H1 (cell line): Measurements from ENCODE around the gene TMC6. TPM values are rescaled to one million over a fixed set of nuclear protein-coding genes. Genes with fewer than 3 reads are reported as not detected.

Experiments used
- CTCF ChIA-PET: fragments of 300-600 bp; sonication (Branson Sonifier 250); formaldehyde crosslinking; loops from one replicate; lab custom pipeline; 2021; ENCODE audit not compliant: partially characterized antibody; lab: Charles Lee
- POLR2A ChIA-PET: fragments of 300-600 bp; sonication (Branson Sonifier 250); formaldehyde crosslinking; loops from one replicate; lab custom pipeline; 2021; ENCODE audit warnings: inconsistent platforms; ENCODE audit not compliant: partially characterized antibody; lab: Charles Lee
- DNase-seq, 2 experiments: peaks; one replicate each; pipeline versions ENCODE4 v3.0.0 to v3.0.0-alpha.2; 2010 to 2022; ENCODE audit warnings: low spot score in 2 of 2, low read depth in 1 of 2, mixed read lengths in 1 of 2
- FAIRE-seq: peaks from 2 replicates; lab custom pipeline; 2011; peaks lifted over from hg19 to GRCh38; lab: Jason Lieb, UNC
- H2AFZ ChIP-seq: 2 replicates; pipeline ENCODE4 v1.8.1; 2012; ENCODE audit warnings: low read length, inconsistent platforms
- H2AK5ac ChIP-seq: 2 replicates; pipeline ENCODE4 v1.6.1; 2013; ENCODE audit warnings: low read depth, low read length
- H2BK120ac ChIP-seq: replicated peaks from 2 replicates; pipeline ENCODE3; 2013; ENCODE audit warnings: low read depth, low read length, inconsistent platforms
- H2BK12ac ChIP-seq: 2 replicates; pipeline ENCODE4 v1.6.1; 2013; ENCODE audit warnings: low read depth, low read length
- H2BK15ac ChIP-seq: 2 replicates; pipeline ENCODE4 v1.6.1; 2013; ENCODE audit warnings: low read length
- H2BK20ac ChIP-seq: 2 replicates; pipeline ENCODE4 v1.6.1; 2013; ENCODE audit warnings: low read length
- H2BK5ac ChIP-seq: 2 replicates; pipeline ENCODE4 v1.6.1; 2013; ENCODE audit warnings: low read depth, low read length
- H3K14ac ChIP-seq: 2 replicates; pipeline ENCODE4 v1.6.1; 2013; ENCODE audit warnings: inconsistent platforms; ENCODE audit not compliant: insufficient read length
- H3K18ac ChIP-seq: 2 replicates; pipeline ENCODE4 v1.6.1; 2013; ENCODE audit warnings: low read length; ENCODE audit errors: extremely low read depth
- H3K23ac ChIP-seq: 2 replicates; pipeline ENCODE4 v1.6.1; 2013; ENCODE audit warnings: inconsistent platforms; ENCODE audit not compliant: insufficient read length
- H3K23me2 ChIP-seq: 2 replicates; pipeline ENCODE4 v1.6.1; 2013; ENCODE audit warnings: low read depth, low read length
- H3K27ac ChIP-seq: 2 replicates; pipeline ENCODE4 v1.6.1; 2011; ENCODE audit warnings: low read depth, low read length, inconsistent platforms
- H3K27me3 ChIP-seq, 4 experiments: replicated peaks in 1 of 4; 1 replicate in 1 of 4; 2 replicates in 3 of 4; pipeline versions ENCODE4 v1.6.1 to v1.8.1; 2011 to 2013; ENCODE audit warnings: low read length in 3 of 4, mild to moderate bottlenecking in 3 of 4, inconsistent platforms in 2 of 4, mixed read lengths in 2 of 4, moderate library complexity in 1 of 4; ENCODE audit not compliant: control insufficient read depth in 3 of 4, insufficient read depth in 3 of 4; ENCODE audit errors: extremely low read depth in 1 of 4
- H3K36me3 ChIP-seq, 4 experiments: 2 replicates each; pipeline versions ENCODE4 v1.6.1 to v1.8.1; 2011 to 2013; ENCODE audit warnings: mild to moderate bottlenecking in 4 of 4, low read length in 3 of 4, moderate library complexity in 2 of 4, control low read depth in 1 of 4, inconsistent platforms in 1 of 4; ENCODE audit not compliant: insufficient read depth in 4 of 4, control insufficient read depth in 2 of 4
- H3K4ac ChIP-seq: replicated peaks from 2 replicates; pipeline ENCODE3; 2013; ENCODE audit warnings: low read length, low read depth, mixed read lengths, inconsistent platforms; ENCODE audit not compliant: insufficient read length
- H3K4me1 ChIP-seq, 4 experiments: replicated peaks in 1 of 4; 1 replicate in 1 of 4; 2 replicates in 3 of 4; pipeline versions ENCODE4 v1.6.1 to v1.8.1; 2011 to 2013; ENCODE audit warnings: low read length in 3 of 4, inconsistent platforms in 2 of 4, mixed read lengths in 1 of 4; ENCODE audit not compliant: insufficient read depth in 4 of 4, control insufficient read depth in 3 of 4
- H3K4me2 ChIP-seq, 2 experiments: 2 replicates each; pipeline versions ENCODE4 v1.6.1 to v1.8.1; 2011 to 2013; ENCODE audit warnings: low read depth in 2 of 2, low read length in 2 of 2, control low read depth in 1 of 2, inconsistent platforms in 1 of 2, mild to moderate bottlenecking in 1 of 2; ENCODE audit not compliant: insufficient read depth in 1 of 2
- H3K4me3 ChIP-seq, 4 experiments: fragments of 200-600, 300-600 bp in 1 of 4; sonication (generic), shearing (Covaris generic), sonication (Bioruptor Twin) in 1 of 4; 2 replicates each; pipeline versions ENCODE4 v1.5.1 to v1.8.1; 2011 to 2016; ENCODE audit warnings: low read length in 4 of 4, low read depth in 3 of 4, control low read depth in 2 of 4, inconsistent platforms in 2 of 4, mild to moderate bottlenecking in 2 of 4, mixed read lengths in 1 of 4, moderate library complexity in 1 of 4; ENCODE audit not compliant: insufficient read depth in 2 of 4; ENCODE audit errors: extremely low read depth in 1 of 4
- H3K56ac ChIP-seq: replicated peaks from 2 replicates; pipeline ENCODE3; 2013; ENCODE audit warnings: low read depth, mild to moderate bottlenecking, mixed read lengths, low read length, inconsistent platforms; ENCODE audit not compliant: insufficient read length
- H3K79me1 ChIP-seq: 2 replicates; pipeline ENCODE4 v1.6.1; 2013; ENCODE audit warnings: low read depth, low read length, control low read depth
- H3K79me2 ChIP-seq, 2 experiments: 2 replicates each; pipeline versions ENCODE4 v1.6.1 to v1.8.1; 2012 to 2013; ENCODE audit warnings: low read length in 2 of 2, mild to moderate bottlenecking in 2 of 2, inconsistent platforms in 1 of 2; ENCODE audit not compliant: insufficient read depth in 2 of 2, control insufficient read depth in 1 of 2
- H3K9ac ChIP-seq, 4 experiments: replicated peaks in 1 of 4; 1 replicate in 1 of 4; 2 replicates in 3 of 4; pipeline versions ENCODE4 v1.6.1 to v1.8.1; 2011 to 2013; ENCODE audit warnings: low read depth in 3 of 4, low read length in 3 of 4, control low read depth in 2 of 4, mild to moderate bottlenecking in 2 of 4, moderate library complexity in 2 of 4, inconsistent platforms in 1 of 4; ENCODE audit errors: extremely low read depth in 1 of 4
- H3K9me3 ChIP-seq, 2 experiments: 2 replicates each; pipeline versions ENCODE4 v1.6.1 to v1.8.1; 2012 to 2013; ENCODE audit warnings: mild to moderate bottlenecking in 2 of 2, moderate library complexity in 2 of 2, control low read depth in 1 of 2, inconsistent platforms in 1 of 2, low read depth in 1 of 2, low read length in 1 of 2, mixed read lengths in 1 of 2; ENCODE audit not compliant: insufficient read depth in 2 of 2
- H4K20me1 ChIP-seq, 2 experiments: replicated peaks in 1 of 2; 2 replicates each; pipeline versions ENCODE3 to v1.8.1; 2011 to 2013; ENCODE audit warnings: inconsistent platforms in 2 of 2, low read length in 2 of 2, mild to moderate bottlenecking in 1 of 2; ENCODE audit not compliant: insufficient read depth in 2 of 2, control insufficient read depth in 1 of 2
- H4K5ac ChIP-seq: 2 replicates; pipeline ENCODE4 v1.6.1; 2013; ENCODE audit warnings: low read length, low read depth, mixed read lengths, inconsistent platforms; ENCODE audit not compliant: insufficient read length
- H4K8ac ChIP-seq: 2 replicates; pipeline ENCODE4 v1.8.0; 2013; ENCODE audit warnings: mild to moderate bottlenecking, moderate library complexity, low read length, inconsistent platforms; ENCODE audit not compliant: insufficient read depth; ENCODE audit errors: extremely low read depth
- H4K91ac ChIP-seq: replicated peaks from 2 replicates; pipeline ENCODE3; 2013; ENCODE audit warnings: low read length, mixed read lengths, inconsistent platforms; ENCODE audit not compliant: insufficient read length
- BCL11A ChIP-seq, 2 experiments: IDR thresholded peaks; one replicate each; pipeline ENCODE4 v1.6.1; 2011; ENCODE audit warnings: low read depth in 2 of 2, low read length in 2 of 2, mild to moderate bottlenecking in 2 of 2
- CREB1 ChIP-seq: IDR thresholded peaks from 2 replicates; pipeline ENCODE4 v1.6.1; 2012; ENCODE audit warnings: inconsistent platforms
- HDAC6 ChIP-seq: IDR thresholded peaks from one replicate; pipeline ENCODE4 v1.7.1; 2012; ENCODE audit warnings: low read depth, mild to moderate bottlenecking, inconsistent platforms, low read length, moderate library complexity
- RNF2 ChIP-seq: fragments of 200-900, 300-1000 bp; sonication (generic); IDR thresholded peaks from 2 replicates; pipeline ENCODE4 v1.7.1; 2016; ENCODE audit warnings: borderline replicate concordance, low read depth, mild to moderate bottlenecking, antibody characterized with exemption, low read length; ENCODE audit not compliant: poor library complexity, severe bottlenecking; ENCODE audit errors: missing control alignments
- SUZ12 ChIP-seq: fragments of 200-600 bp; sonication (generic); IDR thresholded peaks from 2 replicates; pipeline ENCODE4 v1.6.1; 2012; ENCODE audit warnings: mild to moderate bottlenecking, inconsistent platforms, low read length, moderate library complexity, mixed read lengths
- YY1 ChIP-seq: IDR thresholded peaks from 2 replicates; pipeline ENCODE4 v1.6.1; 2011; ENCODE audit warnings: low read depth, mild to moderate bottlenecking, low read length
- WGBS, 2 experiments: shearing (Covaris generic) in 1 of 2; methylation state at CpG; one replicate each; pipeline versions ENCODE4 v1.1.6 to v1.1.7; 2013 to 2015; ENCODE audit warnings: low lambda C conversion rate in 2 of 2, mixed read lengths in 2 of 2, inconsistent platforms in 1 of 2, low coverage in 1 of 2, missing lambda C conversion rate in 1 of 2; ENCODE audit not compliant: insufficient replicate concordance in 2 of 2, insufficient coverage in 1 of 2, insufficient read length in 1 of 2; ENCODE audit errors: extremely low coverage in 1 of 2, missing lambda C conversion rate in 1 of 2; 5-methylcytosine and 5-hydroxymethylcytosine counted together
- polyA plus RNA-seq, 7 experiments: library from polyadenylated mRNA; depleted of rRNA in 3 of 7; stranded (reverse) in 5 of 7; unstranded in 2 of 7; fragments of >200 nt in 5 of 7; fragments of 200-250 nt in 2 of 7; gene quantifications; 1 replicate in 5 of 7; 2 replicates in 1 of 7; 4 replicates in 1 of 7; pipeline versions ENCODE4 v1.2.1 to v1.2.3, GENCODE V29; 2011 to 2013; ENCODE audit warnings: missing spikeins in 2 of 7, mixed read lengths in 2 of 7
- total RNA-seq: library from RNA; stranded (reverse); fragmentation: NEBNext Ultra II Directional; extraction: Animal tissue kit (Norgen Biotek cat#: 25700); gene quantifications from 2 replicates; pipeline ENCODE4 v1.2.1, GENCODE V29; 2021

TMC6 gene
- total and polyA plus RNA-seq, 2 of the 8 experiments (the other 6 are each of a cell fraction or from before 2014, with no cell fraction given): 39.4 to 77.6 TPM

DNA sequence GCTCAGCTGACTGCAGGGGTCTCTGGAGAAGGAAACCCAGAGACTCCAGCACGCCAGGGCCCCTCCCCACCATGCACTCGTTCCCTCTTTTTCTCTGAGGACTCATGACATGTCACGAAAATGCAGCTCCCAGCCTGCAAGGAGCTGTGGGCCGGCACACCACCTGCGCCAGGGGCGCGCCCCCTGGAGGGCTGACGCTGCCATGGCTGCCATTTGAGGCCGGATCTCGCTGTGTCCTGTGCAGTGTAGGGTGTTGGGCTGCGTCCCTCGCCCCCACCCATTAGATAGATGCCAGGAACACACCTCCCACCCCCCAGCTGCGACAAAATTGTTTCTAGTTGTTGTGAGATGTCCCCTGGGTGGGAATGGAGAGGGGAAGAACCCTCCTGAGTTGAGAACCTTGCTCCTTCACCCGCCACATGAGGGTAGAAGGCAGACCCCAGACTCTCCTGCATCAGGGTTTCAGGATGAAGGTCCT, 48.0 kb upstream of the TMC6 start:
- Histone ChIP-seq H3K9ac (no peak overlapping the region), H3K27ac (no peak overlapping the region), H3K79me2 (no peaks in the 10 kb centered on the region), H3K14ac (no peak overlapping the region), H4K20me1 (peaks cover 8 to 17% of the 10 kb centered on the region in 2 experiments), H4K8ac (peak overlapping the region; percentile 45; the same call in 1 of the 2 replicates), H2AFZ (no peak overlapping the region), H2BK12ac (no peak overlapping the region), H3K36me3 (peaks cover 16 to 67% (median 36%) of the 10 kb centered on the region in 4 experiments), H2BK20ac (no peak overlapping the region), H3K18ac (no peak overlapping the region), H3K4me2 (no peak overlapping the region), H2BK120ac (no peak overlapping the region), H3K9me3 (no peaks in the 10 kb centered on the region), H2BK15ac (no peak overlapping the region), H3K23ac (no peak overlapping the region), H3K23me2 (no peaks in the 10 kb centered on the region), H3K56ac (no peak overlapping the region), H4K5ac (no peak overlapping the region), H2AK5ac (no peak overlapping the region), H3K4me3 (no peak overlapping the region), H2BK5ac (no peak overlapping the region), H3K27me3 (no peaks in the 10 kb centered on the region), H3K4ac (no peak overlapping the region), H3K79me1 (no peaks in the 10 kb centered on the region), H4K91ac (no peak overlapping the region), H3K4me1 (peaks cover 5 to 17% (median 7%) of the 10 kb centered on the region in 4 experiments)
- peak in 1 of 2 experiments; percentile 92 for DNase-seq
- ChIA-PET CTCF (interaction anchor here (0.5 to 10.0 kb wide), 29 partner anchors 9 to 236 kb away, joined by 3 to 87 read pairs (median 7); partner anchors contain the start of genes AFMID, TK1 and TMEM235), POLR2A (interaction anchor here (0.6 to 10.2 kb wide), 8 partner anchors 8 to 75 kb away, joined by 3 to 131 read pairs (median 4); partner anchors contain the start of genes AFMID and TK1)
- FAIRE-seq: no peak
- 42% methylated on average over 13 of the region's 14 CpGs; no CpG with 5 or more reads in 1 of the 2 experiments for WGBS, 2 experiments
- no peak for TF ChIP-seq BCL11A (IDR thresholded peaks at IDR 0.05; ENCODE audit: low read depth in 2 of 2, low read length in 2 of 2)
- peak; percentile 80 for TF ChIP-seq YY1
- no peak for TF ChIP-seq SUZ12
- TF ChIP-seq CREB1: peak; percentile 70
- TF ChIP-seq RNF2: no peak
- no peak for TF ChIP-seq HDAC6
